ENCODE data around the gene F2RL2. TPM values are rescaled to one million over a fixed set of nuclear protein-coding genes. Genes with fewer than 3 reads are reported as not detected.

Gene F2RL2
- total RNA-seq, 1 experiment from 2014 or later = 0.13 TPM

- TF ChIP-seq POLR2AphosphoS5 (IDR thresholded peaks at IDR 0.05; ENCODE audit: low read depth, low read length) (no peak), CTCF (IDR thresholded peaks at IDR 0.05) (no peak), SIN3A (IDR thresholded peaks at IDR 0.05; ENCODE audit: borderline replicate concordance, insufficient read depth, low read depth, low read length) (no peak), REST (IDR thresholded peaks at IDR 0.05; ENCODE audit: insufficient read depth in 1 of 2, low read depth in 2 of 2, low read length in 1 of 2) (no peak), TCF7L2 (IDR thresholded peaks at IDR 0.05; ENCODE audit: low read depth, low read length) (no peak)
- CTCF ChIA-PET = interaction anchor here (0.6 kb wide), 1 partner anchor 178 kb away, joined by 3 read pairs; no protein-coding TSS in a partner anchor
These were observed 42.2 kb downstream of the F2RL2 start for GRCh38 chr5:76580981-76581380.

GRCh38 chr5:76579166-76579937 is 43.9 kb downstream of the F2RL2 start:
- ChIA-PET POLR2A (no interaction called here), CTCF (no interaction called here)
- no peaks in the 10 kb centered on the region for H3K36me3 ChIP-seq (ENCODE audit: control insufficient read depth, insufficient read depth, low read length)
- H3K27me3 ChIP-seq (ENCODE audit: control insufficient read depth, insufficient read depth, low read length) = peaks cover 18% of the 10 kb centered on the region
- ATAC-seq = no peak
- no peak overlapping the region for H3K4me3 ChIP-seq (ENCODE audit: low read depth in 2 of 2, low read length in 2 of 2)
- in situ Hi-C loops (cut with HindIII; ENCODE audit: low pct_unique_long_range_greater_than_20kb, low sequenced_read_pairs) (no loop called here), intact Hi-C loops (cut with micrococcal nuclease; ENCODE audit: unreplicated experiment) (no loop called here)
- H3K27ac ChIP-seq (ENCODE audit: low read length) = no peak overlapping the region
- no peak for TF ChIP-seq POLR2AphosphoS5 (IDR thresholded peaks at IDR 0.05; ENCODE audit: low read depth, low read length)
- no peak for TF ChIP-seq SIN3A (IDR thresholded peaks at IDR 0.05; ENCODE audit: borderline replicate concordance, insufficient read depth, low read depth, low read length)
- TF ChIP-seq CTCF (IDR thresholded peaks at IDR 0.05) = no peak
- TF ChIP-seq REST (IDR thresholded peaks at IDR 0.05; ENCODE audit: insufficient read depth in 1 of 2, low read depth in 2 of 2, low read length in 1 of 2) = no peak
- TF ChIP-seq TCF7L2 (IDR thresholded peaks at IDR 0.05; ENCODE audit: low read depth, low read length) = no peak
- no peak for DNase-seq (ENCODE audit: low read depth, low spot score)
- no peaks in the 10 kb centered on the region for H3K9me3 ChIP-seq (ENCODE audit: control insufficient read depth, insufficient read depth, low read depth, low read length)
- no TSS peak for BruUV-seq (replicated peaks)
- H3K4me1 ChIP-seq (ENCODE audit: control insufficient read depth, insufficient read depth, low read length) = no peaks in the 10 kb centered on the region

More at GRCh38 chr5:76580981-76581380, 42.2 kb downstream of the F2RL2 start:
- Histone ChIP-seq H3K36me3 (ENCODE audit: control insufficient read depth, insufficient read depth, low read length) (no peaks in the 10 kb centered on the region), H3K9me3 (ENCODE audit: control insufficient read depth, insufficient read depth, low read depth, low read length) (no peaks in the 10 kb centered on the region), H3K4me1 (ENCODE audit: control insufficient read depth, insufficient read depth, low read length) (no peaks in the 10 kb centered on the region), H3K27me3 (ENCODE audit: control insufficient read depth, insufficient read depth, low read length) (peaks cover 19% of the 10 kb centered on the region), H3K27ac (ENCODE audit: low read length) (no peak overlapping the region), H3K4me3 (ENCODE audit: low read depth in 2 of 2, low read length in 2 of 2) (no peak overlapping the region)
- intact Hi-C loops (cut with micrococcal nuclease; ENCODE audit: unreplicated experiment) (loop anchor here (5.0 to 10.0 kb wide), 2 partner anchors 176 to 244 kb away; partner anchors contain the start of gene IQGAP2), in situ Hi-C loops (cut with HindIII; ENCODE audit: low pct_unique_long_range_greater_than_20kb, low sequenced_read_pairs) (no loop called here)
- BruUV-seq (replicated peaks) = no TSS peak
- POLR2A ChIA-PET = no interaction called here
- ATAC-seq (no peak), DNase-seq (ENCODE audit: low read depth, low spot score) (no peak)
